Measurements from ENCODE around the gene BEST2. TPM values are rescaled to one million over a fixed set of nuclear protein-coding genes. Genes with fewer than 3 reads are reported as not detected.

Gene BEST2
- total RNA-seq, 4 donors from 2014 or later: not detected

- no peak for TF ChIP-seq CTCF (IDR thresholded peaks at IDR 0.05; ENCODE audit: low read depth)
These were observed 49.4 kb downstream of the BEST2 start for GRCh38 chr19:12800923-12801465.

GRCh38 chr19:12801466-12802266 is 50.1 kb downstream of the BEST2 start, which contains the start of the genes PRDX2 and THSD8:
TSS of gene PRDX2 (minus strand) at chr19:12801800. CDS start at chr19:12801261, 539 bp downstream.
TSS of gene THSD8 (plus strand) at chr19:12802069. CDS start at chr19:12802072, 3 bp downstream.
- no peak for TF ChIP-seq CTCF (IDR thresholded peaks at IDR 0.05; ENCODE audit: low read depth)

- TF ChIP-seq CTCF (IDR thresholded peaks at IDR 0.05; ENCODE audit: low read depth): no peak
These were observed 50.9 kb downstream of the BEST2 start for GRCh38 chr19:12802267-12803106.

- no peak for TF ChIP-seq CTCF (IDR thresholded peaks at IDR 0.05; ENCODE audit: low read depth)
These were observed 52.5 kb downstream of the BEST2 start for GRCh38 chr19:12804051-12804450.

GRCh38 chr19:12806242-12807081 is 54.9 kb downstream of the BEST2 start, which contains the start of gene RNASEH2A:
TSS of gene RNASEH2A (plus strand) at chr19:12806584. CDS start at chr19:12806674, 90 bp downstream.
- no peak for TF ChIP-seq CTCF (IDR thresholded peaks at IDR 0.05; ENCODE audit: low read depth)

Small RNA genes within 50 kb of the gene (small RNA-seq; reads per million reads assigned to genes)
- gene MIR5684 (not detected), gene SNORD41 (1,359 reads per million, percentile 99 among the genes with 10 or more reads in this experiment)

Other genes starting within 250 kb of the BEST2 start
- gene ZNF564, start 200.3 kb upstream of the BEST2 start, total RNA-seq: 10 to 100 TPM; 10.7 to 15.0 (median 14.3) TPM
- gene ZNF490, start 141.0 kb upstream of the BEST2 start, total RNA-seq: 1 to 10 TPM; 5.7 to 9.2 (median 7.8) TPM
- 10 to 100 TPM; 21.2 to 26.0 (median 24.9) TPM for gene ZNF791, start 140.9 kb upstream of the BEST2 start, total RNA-seq
- 100 to 1,000 TPM in 2 of 4 donors, 10 to 100 TPM in 2; 61.0 to 186 (median 88.5) TPM for gene MAN2B1, start 85.0 kb upstream of the BEST2 start, total RNA-seq
- gene WDR83, start 85.0 kb upstream of the BEST2 start, total RNA-seq: 10 to 100 TPM in 1 of 4 donors, 1 to 10 TPM in 3; 5.7 to 11.6 (median 8.6) TPM
- 10 to 100 TPM; 49.9 to 85.7 (median 75.7) TPM for gene DHPS, start 69.9 kb upstream of the BEST2 start, total RNA-seq
- not detected for gene GNG14, start 63.8 kb upstream of the BEST2 start, total RNA-seq
- 1 to 10 TPM; 2.6 to 3.7 (median 2.7) TPM for gene FBXW9, start 55.2 kb upstream of the BEST2 start, total RNA-seq
- 10 to 100 TPM; 42.6 to 66.3 (median 61.3) TPM for gene TNPO2, start 27.9 kb upstream of the BEST2 start, total RNA-seq
- gene TRIR, start 17.1 kb upstream of the BEST2 start, total RNA-seq: 100 to 1,000 TPM; 163 to 417 (median 304) TPM
- 10 to 100 TPM; 35.1 to 53.5 (median 43.4) TPM for gene GET3, start 14.3 kb upstream of the BEST2 start, total RNA-seq
- gene HOOK2, start 23.8 kb downstream of the BEST2 start, total RNA-seq: 100 to 1,000 TPM in 1 of 4 donors, 10 to 100 TPM in 3; 17.1 to 290 (median 36.9) TPM
- gene JUNB, start 39.7 kb downstream of the BEST2 start, total RNA-seq: 100 to 1,000 TPM in 3 of 4 donors, 10 to 100 TPM in 1; 77.6 to 304 (median 155) TPM
- gene PRDX2, start 50.0 kb downstream of the BEST2 start, total RNA-seq: 100 to 1,000 TPM; 124 to 217 (median 135) TPM
- gene THSD8, start 50.3 kb downstream of the BEST2 start, total RNA-seq: 1 to 10 TPM in 1 of 4 donors, not detected in 3; 1.3 TPM
- 1 to 10 TPM; 3.6 to 7.5 (median 5.1) TPM for gene RNASEH2A, start 54.8 kb downstream of the BEST2 start, total RNA-seq
- not detected for gene RTBDN, start 82.8 kb downstream of the BEST2 start, total RNA-seq
- under 1 TPM in 1 of 4 donors, not detected in 3; 0.17 TPM for gene MAST1, start 86.7 kb downstream of the BEST2 start, total RNA-seq
- 10 to 100 TPM; 24.9 to 74.8 (median 48.2) TPM for gene DNASE2, start 129.7 kb downstream of the BEST2 start, total RNA-seq
- not detected for gene KLF1, start 135.4 kb downstream of the BEST2 start, total RNA-seq
- gene GCDH, start 139.4 kb downstream of the BEST2 start, total RNA-seq: 10 to 100 TPM; 34.9 to 98.5 (median 46.0) TPM
- not detected for gene SYCE2, start 167.5 kb downstream of the BEST2 start, total RNA-seq
- 10 to 100 TPM; 20.1 to 28.6 (median 22.9) TPM for gene FARSA, start 181.9 kb downstream of the BEST2 start, total RNA-seq
- 100 to 1,000 TPM; 222 to 414 (median 307) TPM for gene CALR, start 186.8 kb downstream of the BEST2 start, total RNA-seq
- gene RAD23A, start 194.1 kb downstream of the BEST2 start, total RNA-seq: 100 to 1,000 TPM in 1 of 4 donors, 10 to 100 TPM in 3; 52.2 to 123 (median 84.5) TPM
- gene GADD45GIP1, start 205.4 kb downstream of the BEST2 start, total RNA-seq: 10 to 100 TPM; 25.3 to 48.8 (median 31.7) TPM
- gene DAND5, start 217.8 kb downstream of the BEST2 start, total RNA-seq: not detected
- 100 to 1,000 TPM in 1 of 4 donors, 10 to 100 TPM in 3; 32.8 to 102 (median 47.0) TPM for gene NFIX, start 243.7 kb downstream of the BEST2 start, total RNA-seq